ENCODE measurements around the gene JAM2.
A peak's percentile ranks its signal among the peaks of the same experiment; 100 is the strongest.

Gene JAM2

GRCh38 chr21:25636727-25637126 is 2.3 kb upstream of the JAM2 start:
- TF ChIP-seq CTCF (IDR thresholded peaks at IDR 0.05): no peak

GRCh38 chr21:25637851-25638659 is 1.0 kb upstream of the JAM2 start:
- no peak overlapping the region for H3K27ac ChIP-seq
- DNase-seq (ENCODE audit: low spot score): no peak
- H3K4me3 ChIP-seq: no peak overlapping the region
- no peak for TF ChIP-seq CTCF (IDR thresholded peaks at IDR 0.05)

More at GRCh38 chr21:25636727-25637126, 2.3 kb upstream of the JAM2 start:
- DNase-seq (ENCODE audit: low spot score): no peak
- Histone ChIP-seq H3K4me3 (no peak overlapping the region), H3K27ac (no peak overlapping the region)

GRCh38 chr21:25639551-25640201 is 618 bp downstream of the JAM2 start:
- Histone ChIP-seq H3K4me3 (peak overlapping the region; percentile 85), H3K27ac (peak overlapping the region; percentile 54 to 77)
- DNase-seq (ENCODE audit: low spot score): no peak
- peak; percentile 16 for TF ChIP-seq CTCF (IDR thresholded peaks at IDR 0.05)

- no peak for DNase-seq (ENCODE audit: low spot score)
- peak overlapping the region; percentile 85 for H3K4me3 ChIP-seq
- no peak for TF ChIP-seq CTCF (IDR thresholded peaks at IDR 0.05)
- H3K27ac ChIP-seq: peak overlapping the region in 1 of 2 donors; percentile 32
Observed at GRCh38 chr21:25640202-25640942, 1.3 kb downstream of the JAM2 start.

- no peak overlapping the region for H3K27ac ChIP-seq
- DNase-seq (ENCODE audit: low spot score): no peak
- TF ChIP-seq CTCF (IDR thresholded peaks at IDR 0.05): no peak
- peak overlapping the region; percentile 85 for H3K4me3 ChIP-seq
Observed at GRCh38 chr21:25640943-25641292, 1.9 kb downstream of the JAM2 start.

GRCh38 chr21:25643486-25643885 is 4.4 kb downstream of the JAM2 start:
- no peak overlapping the region for H3K27ac ChIP-seq
- DNase-seq (ENCODE audit: low spot score): no peak
- H3K4me3 ChIP-seq: no peak overlapping the region
- TF ChIP-seq CTCF (IDR thresholded peaks at IDR 0.05): no peak
